A549 (cell line): ENCODE data around the gene HLA-DOA. TPM values are rescaled to one million over a fixed set of nuclear protein-coding genes. Genes with fewer than 3 reads are reported as not detected.

ENCODE experiments used
- ATAC-seq, 2 experiments: fragments of 200-7000 bp in 1 of 2; fragments of >200 bp in 1 of 2; cut with Nextera tagmentation in 1 of 2; cut with Tn5 transposase in 1 of 2; 3 replicates each; pipeline versions ENCODE4 v1.8.0 to v1.9.1; 2018 to 2020; ENCODE audit warnings: mild to moderate bottlenecking in 1 of 2, moderate library complexity in 1 of 2
- CTCF ChIA-PET: fragments of 300-600 bp; sonication (Branson Sonifier 250); formaldehyde crosslinking; extraction: SDS; loops from one replicate; lab custom pipeline; 2021; ENCODE audit warnings: antibody characterized with exemption, inconsistent platforms; lab: Yijun Ruan, JAX
- POLR2A ChIA-PET: fragments of 350-600 bp; formaldehyde crosslinking; extraction: SDS; loops from one replicate; lab custom pipeline; 2021; ENCODE audit warnings: antibody characterized with exemption, inconsistent platforms; lab: Yijun Ruan, JAX
- DNase-seq, 2 experiments: peaks; one replicate each; pipeline versions ENCODE4 v3.0.0 to v3.0.0-alpha.2; 2011 to 2016; ENCODE audit warnings: low read depth in 1 of 2, low spot score in 1 of 2
- FAIRE-seq: peaks from 2 replicates; lab custom pipeline; 2011; peaks lifted over from hg19 to GRCh38; lab: Jason Lieb, UNC
- H3K27ac ChIP-seq, 2 experiments: fragments of >200 bp; sonication (Bioruptor Twin); formaldehyde crosslinking; 3 replicates each; pipeline ENCODE4 v1.5.1; 2016 to 2017
- H3K4me1 ChIP-seq: fragments of >200 bp; sonication (Bioruptor Twin); formaldehyde crosslinking; 3 replicates; pipeline ENCODE4 v1.6.1; 2016
- H3K4me2 ChIP-seq: fragments of >200 bp; sonication (Bioruptor Twin); formaldehyde crosslinking; 3 replicates; pipeline ENCODE4 v1.6.1; 2016
- H3K4me3 ChIP-seq: fragments of >200 bp; sonication (Bioruptor Twin); formaldehyde crosslinking; 3 replicates; pipeline ENCODE4 v1.5.1; 2016
- H3K9me3 ChIP-seq: fragments of >200 bp; sonication (Bioruptor Twin); formaldehyde crosslinking; 3 replicates; pipeline ENCODE4 v1.6.1; 2016
- BHLHE40 ChIP-seq: IDR thresholded peaks from 2 replicates; pipeline ENCODE4 v1.6.1; 2012; ENCODE audit warnings: low read depth, low read length, inconsistent platforms
- CEBPB ChIP-seq, 2 experiments: fragments of >200 bp in 1 of 2; sonication (Bioruptor Twin) in 1 of 2; formaldehyde crosslinking in 1 of 2; IDR thresholded peaks; 2 replicates each; pipeline ENCODE4 v1.6.1; 2012 to 2016
- EHF ChIP-seq: fragments of 250-450 bp; sonication (Bioruptor Pico); IDR thresholded peaks from 2 replicates; pipeline ENCODE4 v1.5.0; 2020; ENCODE audit warnings: mild to moderate bottlenecking
- FOSB ChIP-seq: fragments of 250-450 bp; sonication (Bioruptor Pico); IDR thresholded peaks from 2 replicates; pipeline ENCODE4 v1.5.0; 2020; ENCODE audit warnings: mild to moderate bottlenecking, moderate library complexity
- HOXA7 ChIP-seq: fragments of 250-450 bp; sonication (Bioruptor Pico); IDR thresholded peaks from 2 replicates; pipeline ENCODE4 v1.5.0; 2020; ENCODE audit warnings: mild to moderate bottlenecking, moderate library complexity
- HOXB5 ChIP-seq: fragments of 250-450 bp; sonication (Bioruptor Pico); IDR thresholded peaks from 2 replicates; pipeline ENCODE4 v1.5.0; 2020; ENCODE audit warnings: mild to moderate bottlenecking, moderate library complexity
- JUN ChIP-seq, 2 experiments: fragments of >200 bp; sonication (Bioruptor Twin); formaldehyde crosslinking; IDR thresholded peaks; 2 replicates in 1 of 2; 3 replicates in 1 of 2; pipeline ENCODE4 v1.6.1; 2016 to 2017
- JUNB ChIP-seq: fragments of >200 bp; sonication (Bioruptor Twin); formaldehyde crosslinking; IDR thresholded peaks from 2 replicates; pipeline ENCODE4 v1.6.1; 2016
- MAX ChIP-seq: IDR thresholded peaks from 2 replicates; pipeline ENCODE4 v1.6.1; 2012
- MYC ChIP-seq: IDR thresholded peaks from 2 replicates; pipeline ENCODE4 v1.6.1; 2012; ENCODE audit warnings: mild to moderate bottlenecking, inconsistent platforms, low read length, improper control_type of control experiment, borderline replicate concordance
- POLR2AphosphoS2 ChIP-seq: conservative IDR thresholded peaks from 2 replicates; pipeline ENCODE4 v1.6.1; 2012; ENCODE audit warnings: low read length, improper control_type of control experiment, inconsistent platforms
- RCOR1 ChIP-seq: fragments of 150-350 bp; IDR thresholded peaks from 2 replicates; pipeline ENCODE4 v1.6.1; 2014; ENCODE audit warnings: antibody characterized with exemption, low read length, low read depth
- TFCP2L1 ChIP-seq: fragments of 250-450 bp; sonication (Bioruptor Pico); IDR thresholded peaks from 2 replicates; pipeline ENCODE4 v1.5.0; 2021; ENCODE audit warnings: mild to moderate bottlenecking
- TP53 ChIP-seq: fragments of 250-450 bp; sonication (Bioruptor Pico); IDR thresholded peaks from 2 replicates; pipeline ENCODE4 v1.5.0; 2021; ENCODE audit warnings: mild to moderate bottlenecking, moderate library complexity
- USF2 ChIP-seq: fragments of 450-650 bp; IDR thresholded peaks from 2 replicates; pipeline ENCODE4 v1.6.1; 2014; ENCODE audit warnings: antibody characterized with exemption
- ZC3H11A ChIP-seq: fragments of 450-650 bp; IDR thresholded peaks from 2 replicates; pipeline ENCODE4 v1.6.1; 2014; ENCODE audit warnings: antibody characterized with exemption, mild to moderate bottlenecking
- WGBS: methylation state at CpG from one replicate; pipeline ENCODE4 v1.1.6; 2017; ENCODE audit errors: missing lambda C conversion rate; 5-methylcytosine and 5-hydroxymethylcytosine counted together
- polyA plus RNA-seq, 4 experiments: library from polyadenylated mRNA; depleted of rRNA in 3 of 4; stranded (reverse); fragments of >200 nt; fragmentation: RNase III in 1 of 4; extraction: RNeasy Plus Mini Kit Qiagen cat#74134 plus additional on column Dnase treatment in 1 of 4; gene quantifications; 2 replicates in 3 of 4; 3 replicates in 1 of 4; pipeline ENCODE4 v1.2.3, GENCODE V29; 2011 to 2017

Gene HLA-DOA
- polyA plus RNA-seq, 2 of the 4 experiments (the other 2 are of a cell fraction), result 0.03 to 0.27 TPM

- Histone ChIP-seq H3K4me3 (no peak overlapping the region), H3K9me3 (no peaks in the 10 kb centered on the region), H3K27ac (no peak overlapping the region), H3K4me1 (peaks cover 17% of the 10 kb centered on the region), H3K4me2 (no peak overlapping the region)
- TF ChIP-seq BHLHE40 (no peak), HOXA7 (no peak), ZC3H11A (no peak), POLR2AphosphoS2 (0 out of 2 replicates have a peak, but pooled peaks have one; percentile 42), TFCP2L1 (CRISPR knock-in tag) (no peak)
- no peak for FAIRE-seq
- 90% methylated on average over 1 of the region's 1 CpG for WGBS
- DNase-seq, result no peak
- ChIA-PET POLR2A (interaction anchor here (1.8 to 8.6 kb wide), 2 partner anchors 9 to 13 kb away, joined by 8 to 127 read pairs; no protein-coding TSS in a partner anchor), CTCF (interaction anchor here (0.9 to 6.3 kb wide), 11 partner anchors 7 to 144 kb away, joined by 3 to 124 read pairs (median 17); partner anchors contain the start of genes BRD2 and TAP2)
- peak; percentile 30 to 36; a peak in 5 of 6 replicates for ATAC-seq
Measured at GRCh38 chr6:32983493-32983848, 25.9 kb downstream of the HLA-DOA start.

- ATAC-seq, result peak; percentile 4 to 16; a peak in 4 of 6 replicates
- WGBS, result 60% methylated on average over 6 of the region's 6 CpGs
- H3K9me3 ChIP-seq, result no peaks in the 10 kb centered on the region
- ChIA-PET CTCF (interaction anchor here (0.9 to 6.3 kb wide), 10 partner anchors 10 to 191 kb away, joined by 3 to 124 read pairs (median 16); partner anchors contain the start of genes BRD2 and TAP2), POLR2A (interaction anchor here (8.6 kb wide), 1 partner anchor 12 kb away, joined by 127 read pairs; no protein-coding TSS in a partner anchor)
- no peak for FAIRE-seq
- H3K4me2 ChIP-seq, result no peak overlapping the region
- peaks cover 23% of the 10 kb centered on the region for H3K4me1 ChIP-seq
- DNase-seq, result no peak
- no peak overlapping the region for H3K4me3 ChIP-seq
- 0 out of 5 replicates have a peak, but pooled peaks of 1 of the 2 experiments have one; percentile 32 for TF ChIP-seq JUN (IDR thresholded peaks at IDR 0.05)
- TF ChIP-seq CEBPB (IDR thresholded peaks at IDR 0.05), result no peak
- no peak for TF ChIP-seq HOXB5 (CRISPR knock-in tag)
- no peak overlapping the region for H3K27ac ChIP-seq
Measured at GRCh38 chr6:32982702-32983492, 26.5 kb downstream of the HLA-DOA start.

- 0 out of 2 replicates have a peak, but pooled peaks have one; percentile 26 for TF ChIP-seq TFCP2L1 (CRISPR knock-in tag)
- TF ChIP-seq JUNB, result no peak
- H3K4me1 ChIP-seq, result peaks cover 30% of the 10 kb centered on the region
- 61% methylated on average over 8 of the region's 8 CpGs for WGBS
- H3K4me2 ChIP-seq, result no peak overlapping the region
- ATAC-seq (no peak), DNase-seq (no peak), FAIRE-seq (no peak)
- ChIA-PET POLR2A (interaction anchor here (8.6 kb wide), 1 partner anchor 11 kb away, joined by 127 read pairs; no protein-coding TSS in a partner anchor), CTCF (interaction anchor here (1.0 to 5.3 kb wide), 6 partner anchors 10 to 191 kb away, joined by 3 to 63 read pairs (median 10); partner anchors contain the start of gene BRD2)
- H3K9me3 ChIP-seq, result no peaks in the 10 kb centered on the region
- H3K27ac ChIP-seq, result no peak overlapping the region
- H3K4me3 ChIP-seq, result no peak overlapping the region
Measured at GRCh38 chr6:32982084-32982701, 27.2 kb downstream of the HLA-DOA start.

GRCh38 chr6:32980488-32981038 is 28.8 kb downstream of the HLA-DOA start:
- TF ChIP-seq USF2 (no peak), MAX (no peak), MYC (no peak), ZC3H11A (no peak), TFCP2L1 (CRISPR knock-in tag) (no peak), EHF (CRISPR knock-in tag) (no peak), TP53 (CRISPR knock-in tag) (no peak), FOSB (no peak), RCOR1 (no peak)
- TF ChIP-seq, all 56 proteins: peak for 0
- Histone ChIP-seq H3K9me3 (no peaks in the 10 kb centered on the region), H3K4me3 (no peak overlapping the region), H3K4me2 (no peak overlapping the region), H3K27ac (no peak overlapping the region), H3K4me1 (peaks cover 46% of the 10 kb centered on the region)
- 73% methylated on average over 8 of the region's 11 CpGs for WGBS
- DNase-seq (no peak), ATAC-seq (no peak), FAIRE-seq (no peak)
- ChIA-PET POLR2A (interaction anchor here (8.6 kb wide), 1 partner anchor 10 kb away, joined by 127 read pairs; no protein-coding TSS in a partner anchor), CTCF (interaction anchor here (1.0 to 4.6 kb wide), 7 partner anchors 9 to 142 kb away, joined by 3 to 24 read pairs (median 7); partner anchors contain the start of genes BRD2, HLA-DMA and TAP2)
